HG03064 (cell line): ENCODE results near the gene KIAA1328.

Experiments
- ATAC-seq: cut with Tn5 transposase; IDR thresholded peaks from one replicate; pipeline ENCODE4 v1.9.1; 2021; ENCODE audit warnings: low read depth; ENCODE audit not compliant: unreplicated experiment

Gene KIAA1328

GRCh38 chr18:37247497-37248161 is 418.7 kb downstream of the KIAA1328 start:
- ATAC-seq, result no peak

GRCh38 chr18:37248281-37248680 is 419.4 kb downstream of the KIAA1328 start:
- no peak for ATAC-seq

- no peak for ATAC-seq
Observed at GRCh38 chr18:37249171-37249886, 420.4 kb downstream of the KIAA1328 start.

GRCh38 chr18:37249895-37250618 is 421.1 kb downstream of the KIAA1328 start:
- no peak for ATAC-seq

- no peak for ATAC-seq
Observed at GRCh38 chr18:37251679-37252078, 422.8 kb downstream of the KIAA1328 start.

- no peak for ATAC-seq
Observed at GRCh38 chr18:37252342-37252741, 423.4 kb downstream of the KIAA1328 start.

- no peak for ATAC-seq
Observed at GRCh38 chr18:37252854-37253393, 424.0 kb downstream of the KIAA1328 start.

GRCh38 chr18:37253394-37254235 is 424.7 kb downstream of the KIAA1328 start:
- ATAC-seq, result no peak

- no peak for ATAC-seq
Observed at GRCh38 chr18:37254236-37254754, 425.4 kb downstream of the KIAA1328 start.

- ATAC-seq, result no peak
Observed at GRCh38 chr18:37254973-37255372, 426.0 kb downstream of the KIAA1328 start.

- ATAC-seq, result no peak
Observed at GRCh38 chr18:37258131-37258530, 429.2 kb downstream of the KIAA1328 start.

- ATAC-seq, result no peak
Observed at GRCh38 chr18:37258819-37259218, 429.9 kb downstream of the KIAA1328 start.

- no peak for ATAC-seq
Observed at GRCh38 chr18:37259711-37260110, 430.8 kb downstream of the KIAA1328 start.

GRCh38 chr18:37260367-37261093 is 431.6 kb downstream of the KIAA1328 start:
- no peak for ATAC-seq

GRCh38 chr18:37261246-37261840 is 432.4 kb downstream of the KIAA1328 start:
- no peak for ATAC-seq

- ATAC-seq, result no peak
Observed at GRCh38 chr18:37261988-37262387, 433.1 kb downstream of the KIAA1328 start.

- no peak for ATAC-seq
Observed at GRCh38 chr18:37264956-37265355, 436.0 kb downstream of the KIAA1328 start.

GRCh38 chr18:37265382-37265781 is 436.5 kb downstream of the KIAA1328 start:
- ATAC-seq, result no peak

GRCh38 chr18:37266290-37266689 is 437.4 kb downstream of the KIAA1328 start:
- no peak for ATAC-seq
